Measurements from ENCODE around the gene SLC16A7. TPM values are rescaled to one million over a fixed set of nuclear protein-coding genes. Genes with fewer than 3 reads are reported as not detected.

SLC16A7 gene
- total RNA-seq, 4 donors from 2014 or later: 20.8 to 31.0 (median 28.3) TPM

GRCh38 chr12:59575826-59576225 is 20.0 kb upstream of the SLC16A7 start:
- intact Hi-C loops (cut with DNase I; ENCODE audit: low total_unique reads): no loop called here
- no peak for DNase-seq (ENCODE audit: low spot score in 2 of 2)
- WGBS, 2 donors: 74 to 87% methylated on average over 2 of the region's 2 CpGs
- no peak overlapping the region for H3K4me3 ChIP-seq (ENCODE audit: low read depth, poor library complexity, severe bottlenecking)
- TF ChIP-seq CTCF (IDR thresholded peaks at IDR 0.05) (no peak), POLR2A (IDR thresholded peaks at IDR 0.05) (no peak)

GRCh38 chr12:59578254-59578653 is 17.6 kb upstream of the SLC16A7 start:
- no peak overlapping the region for H3K4me3 ChIP-seq (ENCODE audit: low read depth, poor library complexity, severe bottlenecking)
- no peak for DNase-seq (ENCODE audit: low spot score in 2 of 2)
- intact Hi-C loops (cut with DNase I; ENCODE audit: low total_unique reads): no loop called here
- TF ChIP-seq POLR2A (IDR thresholded peaks at IDR 0.05): no peak
- TF ChIP-seq CTCF (IDR thresholded peaks at IDR 0.05): no peak
- WGBS, 2 donors: 86 to 94% methylated on average over 1 of the region's 1 CpG

- DNase-seq (ENCODE audit: low spot score in 2 of 2): no peak
- no peak overlapping the region for H3K4me3 ChIP-seq (ENCODE audit: low read depth, poor library complexity, severe bottlenecking)
- TF ChIP-seq CTCF (IDR thresholded peaks at IDR 0.05) (no peak), POLR2A (IDR thresholded peaks at IDR 0.05) (no peak)
- intact Hi-C loops (cut with DNase I; ENCODE audit: low total_unique reads): no loop called here
- WGBS, 2 donors: 58 to 60% methylated on average over 2 of the region's 2 CpGs
Measured at GRCh38 chr12:59579631-59580030, 16.2 kb upstream of the SLC16A7 start.

- no peak for TF ChIP-seq CTCF (IDR thresholded peaks at IDR 0.05)
- TF ChIP-seq POLR2A (IDR thresholded peaks at IDR 0.05): no peak
- no peak overlapping the region for H3K4me3 ChIP-seq (ENCODE audit: low read depth, poor library complexity, severe bottlenecking)
- intact Hi-C loops (cut with DNase I; ENCODE audit: low total_unique reads): no loop called here
- DNase-seq (ENCODE audit: low spot score in 2 of 2): no peak
- 30 to 37% methylated on average over 2 of the region's 2 CpGs for WGBS, 2 donors
Measured at GRCh38 chr12:59580050-59580449, 15.8 kb upstream of the SLC16A7 start.

GRCh38 chr12:59583003-59583712 is 12.7 kb upstream of the SLC16A7 start:
- intact Hi-C loops (cut with DNase I; ENCODE audit: low total_unique reads): no loop called here
- no peak overlapping the region for H3K4me3 ChIP-seq (ENCODE audit: low read depth, poor library complexity, severe bottlenecking)
- TF ChIP-seq POLR2A (IDR thresholded peaks at IDR 0.05) (no peak), CTCF (IDR thresholded peaks at IDR 0.05) (no peak)
- WGBS, 2 donors: 41 to 58% methylated on average over 1 of the region's 1 CpG
- DNase-seq (ENCODE audit: low spot score in 2 of 2): no peak

- intact Hi-C loops (cut with DNase I; ENCODE audit: low total_unique reads): no loop called here
- no peak for DNase-seq (ENCODE audit: low spot score in 2 of 2)
- 73 to 78% methylated on average over 1 of the region's 1 CpG for WGBS, 2 donors
- TF ChIP-seq CTCF (IDR thresholded peaks at IDR 0.05) (no peak), POLR2A (IDR thresholded peaks at IDR 0.05) (no peak)
- H3K4me3 ChIP-seq (ENCODE audit: low read depth, poor library complexity, severe bottlenecking): no peak overlapping the region
Measured at GRCh38 chr12:59587710-59588109, 8.1 kb upstream of the SLC16A7 start.
